Umbilical cord (tissue), 2 donors: ENCODE results near the gene APOBEC3F. TPM values are rescaled to one million over a fixed set of nuclear protein-coding genes. Genes with fewer than 3 reads are reported as not detected.

Experiments used
- DNase-seq: peaks from one replicate; pipeline ENCODE4 v3.0.0-alpha.2; 2015; ENCODE audit warnings: low spot score
- total RNA-seq: library from RNA; depleted of rRNA; stranded (reverse); fragments of >200 nt; gene quantifications from one replicate; pipeline ENCODE4 v1.2.3, GENCODE V29; 2014; ENCODE audit warnings: low replicate concordance; ENCODE audit not compliant: insufficient read depth

APOBEC3F gene
- total RNA-seq, 1 donor from 2014 or later, result 1.7 TPM

GRCh38 chr22:39091126-39092081 lies 50.7 kb downstream of the APOBEC3F start:
- DNase-seq, result no peak

- no peak for DNase-seq
Measured at GRCh38 chr22:39092111-39092862, 51.6 kb downstream of the APOBEC3F start.

GRCh38 chr22:39094717-39095389 lies 54.2 kb downstream of the APOBEC3F start:
- DNase-seq, result no peak

- no peak for DNase-seq
Measured at GRCh38 chr22:39095971-39096370, 55.3 kb downstream of the APOBEC3F start.

- peak; percentile 23 for DNase-seq
Measured at GRCh38 chr22:39097098-39098020, 56.7 kb downstream of the APOBEC3F start, which contains the start of gene APOBEC3H. TSS of gene APOBEC3H (plus strand) at chr22:39097244. CDS start at chr22:39100279, 3,035 bp downstream.

- DNase-seq, result no peak
Measured at GRCh38 chr22:39098026-39098425, 57.4 kb downstream of the APOBEC3F start.

GRCh38 chr22:39098576-39098975 lies 57.9 kb downstream of the APOBEC3F start:
- no peak for DNase-seq

GRCh38 chr22:39101226-39101625 lies 60.6 kb downstream of the APOBEC3F start:
- DNase-seq, result no peak

- no peak for DNase-seq
Measured at GRCh38 chr22:39103431-39103830, 62.8 kb downstream of the APOBEC3F start.

Other genes with a start within 250 kb of the APOBEC3F start
- gene DNAL4, start 246.7 kb upstream of the APOBEC3F start, total RNA-seq, result 9.9 TPM
- 3.9 TPM for gene NPTXR, start 196.8 kb upstream of the APOBEC3F start, total RNA-seq
- gene CBX6, start 168.6 kb upstream of the APOBEC3F start, total RNA-seq, result 51.8 TPM
- gene APOBEC3A, start 83.3 kb upstream of the APOBEC3F start, total RNA-seq, result 16.6 TPM
- not detected for gene APOBEC3B, start 58.5 kb upstream of the APOBEC3F start, total RNA-seq
- gene APOBEC3C, start 26.6 kb upstream of the APOBEC3F start, total RNA-seq, result 4.6 TPM
- 2.4 TPM for gene APOBEC3D, start 19.7 kb upstream of the APOBEC3F start, total RNA-seq
- 7.9 TPM for gene APOBEC3G, start 36.4 kb downstream of the APOBEC3F start, total RNA-seq
- gene APOBEC3H, start 56.4 kb downstream of the APOBEC3F start, total RNA-seq, result not detected
- 10.4 TPM for gene CBX7, start 111.8 kb downstream of the APOBEC3F start, total RNA-seq
- gene PDGFB, start 204.1 kb downstream of the APOBEC3F start, total RNA-seq, result 4.8 TPM